Measurements from ENCODE around the gene CSN1S1.

GRCh38 chr4:69951602-69952001, 20.7 kb downstream of the CSN1S1 start:
- TF ChIP-seq, protein P1, sequence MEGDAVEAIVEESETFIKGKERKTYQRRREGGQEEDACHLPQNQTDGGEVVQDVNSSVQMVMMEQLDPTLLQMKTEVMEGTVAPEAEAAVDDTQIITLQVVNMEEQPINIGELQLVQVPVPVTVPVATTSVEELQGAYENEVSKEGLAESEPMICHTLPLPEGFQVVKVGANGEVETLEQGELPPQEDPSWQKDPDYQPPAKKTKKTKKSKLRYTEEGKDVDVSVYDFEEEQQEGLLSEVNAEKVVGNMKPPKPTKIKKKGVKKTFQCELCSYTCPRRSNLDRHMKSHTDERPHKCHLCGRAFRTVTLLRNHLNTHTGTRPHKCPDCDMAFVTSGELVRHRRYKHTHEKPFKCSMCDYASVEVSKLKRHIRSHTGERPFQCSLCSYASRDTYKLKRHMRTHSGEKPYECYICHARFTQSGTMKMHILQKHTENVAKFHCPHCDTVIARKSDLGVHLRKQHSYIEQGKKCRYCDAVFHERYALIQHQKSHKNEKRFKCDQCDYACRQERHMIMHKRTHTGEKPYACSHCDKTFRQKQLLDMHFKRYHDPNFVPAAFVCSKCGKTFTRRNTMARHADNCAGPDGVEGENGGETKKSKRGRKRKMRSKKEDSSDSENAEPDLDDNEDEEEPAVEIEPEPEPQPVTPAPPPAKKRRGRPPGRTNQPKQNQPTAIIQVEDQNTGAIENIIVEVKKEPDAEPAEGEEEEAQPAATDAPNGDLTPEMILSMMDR (IDR thresholded peaks at IDR 0.05), result no peak
- no peak for TF ChIP-seq POLR2A (IDR thresholded peaks at IDR 0.05)
